ENCODE measurements around the gene C19orf67.

GRCh38 chr19:14097532-14098151, 12.1 kb upstream of the C19orf67 start:
- TF ChIP-seq CTCF (IDR thresholded peaks at IDR 0.05) (no peak), POLR2A (IDR thresholded peaks at IDR 0.05) (no peak)
